HepG2 (cell line): Measurements from ENCODE around the gene SYNJ2. TPM values are rescaled to one million over a fixed set of nuclear protein-coding genes. Genes with fewer than 3 reads are reported as not detected.
A peak's percentile ranks its signal among the peaks of the same experiment; 100 is the strongest.

Source experiments
- CBX5 ChIP-seq: sonication (generic); formaldehyde crosslinking; IDR thresholded peaks from 2 replicates; pipeline ENCODE4 v1.4.0; 2020; ENCODE audit warnings: missing genetic modification reagents, borderline replicate concordance
- HMG20A ChIP-seq: IDR thresholded peaks from 2 replicates; pipeline ENCODE4 v1.6.1; 2016; ENCODE audit warnings: borderline replicate concordance
- KDM5A ChIP-seq: fragments of 200-600 bp; sonication (generic); IDR thresholded peaks from 2 replicates; pipeline ENCODE4 v1.7.0; 2018; ENCODE audit warnings: antibody characterized with exemption, mild to moderate bottlenecking, low read length, borderline replicate concordance
- KLF13 ChIP-seq: sonication (generic); formaldehyde crosslinking; IDR thresholded peaks from 2 replicates; pipeline ENCODE4 v1.4.0; 2020; ENCODE audit warnings: mild to moderate bottlenecking, missing genetic modification reagents
- MED1 ChIP-seq: sonication (generic); formaldehyde crosslinking; IDR thresholded peaks from 2 replicates; pipeline ENCODE4 v1.4.0; 2020; ENCODE audit warnings: missing genetic modification reagents
- RBAK ChIP-seq: sonication (generic); formaldehyde crosslinking; IDR thresholded peaks from 2 replicates; pipeline ENCODE4 v1.5.1; 2020; ENCODE audit warnings: mild to moderate bottlenecking, missing genetic modification reagents
- TOPORS ChIP-seq: sonication (generic); formaldehyde crosslinking; IDR thresholded peaks from 2 replicates; pipeline ENCODE4 v1.8.0; 2023; ENCODE audit warnings: mild to moderate bottlenecking, missing genetic modification reagents
- ZBTB10 ChIP-seq: sonication (generic); formaldehyde crosslinking; IDR thresholded peaks from 2 replicates; pipeline ENCODE4 v1.4.0; 2020; ENCODE audit warnings: missing genetic modification reagents, borderline replicate concordance
- polyA plus RNA-seq, 8 experiments: library from polyadenylated mRNA; depleted of rRNA in 3 of 8; stranded (reverse) in 7 of 8; unstranded in 1 of 8; fragments of >200 nt; fragmentation: Illumina TruSeq in 4 of 8; extraction: Trizol in 4 of 8; gene quantifications; 2 replicates each; pipeline versions ENCODE4 v1.2.1 to v1.2.3, GENCODE V29; 2011 to 2016; ENCODE audit warnings: low read depth in 4 of 8, missing spikeins in 1 of 8, mixed read lengths in 1 of 8; ENCODE audit not compliant: insufficient read depth in 1 of 8
- total RNA-seq, 5 experiments: library from RNA; depleted of rRNA; stranded (reverse); fragments of >200 nt; fragmentation: Illumina TruSeq; extraction: Trizol; gene quantifications; 2 replicates each; pipeline ENCODE4 v1.2.3, GENCODE V29; 2016; ENCODE audit warnings: low read depth in 1 of 5
- TF ChIP-seq, protein P1 (sequence below): sonication (generic); formaldehyde crosslinking; IDR thresholded peaks from 2 replicates; pipeline ENCODE4 v1.5.1; 2020; ENCODE audit warnings: mild to moderate bottlenecking, missing genetic modification reagents, moderate library complexity
- TF ChIP-seq, protein P2 (sequence below): sonication (generic); formaldehyde crosslinking; IDR thresholded peaks from 2 replicates; pipeline ENCODE4 v1.4.0; 2020; ENCODE audit warnings: mild to moderate bottlenecking, low read depth, missing genetic modification reagents
- TF ChIP-seq, protein P3 (sequence below): sonication (generic); formaldehyde crosslinking; IDR thresholded peaks from 2 replicates; pipeline ENCODE4 v1.9.0; 2021; ENCODE audit warnings: missing genetic modification reagents, borderline replicate concordance
- TF ChIP-seq, protein P4 (sequence below): sonication (generic); formaldehyde crosslinking; conservative IDR thresholded peaks from 2 replicates; pipeline ENCODE4 v1.4.0; 2020; ENCODE audit warnings: mild to moderate bottlenecking, missing genetic modification reagents, moderate library complexity

The SYNJ2 gene
- total and polyA plus RNA-seq, 2 of the 13 experiments (the other 11 are each of a cell fraction or from before 2014, with no cell fraction given): 39.1 to 57.6 TPM

DNA sequence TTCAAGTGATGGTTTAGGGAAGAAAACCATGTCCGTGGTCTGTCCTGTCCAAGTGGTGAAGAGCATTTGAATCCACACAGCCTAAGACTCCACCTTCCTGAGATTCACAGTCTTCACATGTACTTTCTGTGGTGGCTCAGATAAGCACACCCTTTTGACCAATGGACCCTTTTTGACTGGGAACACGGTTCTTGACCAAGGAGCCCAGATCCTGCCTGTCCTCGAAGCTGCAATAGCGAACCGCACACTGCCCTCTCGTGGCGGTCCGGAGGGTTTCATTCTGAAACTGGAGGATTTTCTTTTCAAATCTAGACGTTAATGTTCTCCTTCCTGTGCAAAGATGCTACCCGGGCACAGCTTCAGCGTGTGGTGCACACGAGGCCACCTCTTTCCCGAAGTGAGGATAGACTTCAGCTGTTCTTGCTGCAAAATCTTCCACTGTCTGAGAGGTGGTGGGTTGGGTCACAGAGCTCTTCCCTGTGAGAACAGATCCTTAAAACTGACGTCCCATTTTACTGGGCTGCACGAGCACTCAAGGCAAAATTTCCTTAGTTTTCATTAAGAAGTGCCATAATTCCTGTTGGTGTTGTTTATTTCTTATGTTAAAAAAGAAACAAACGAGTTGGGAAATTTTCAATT, 90.5 kb downstream of the SYNJ2 start (continued):
- TF ChIP-seq, protein P1, sequence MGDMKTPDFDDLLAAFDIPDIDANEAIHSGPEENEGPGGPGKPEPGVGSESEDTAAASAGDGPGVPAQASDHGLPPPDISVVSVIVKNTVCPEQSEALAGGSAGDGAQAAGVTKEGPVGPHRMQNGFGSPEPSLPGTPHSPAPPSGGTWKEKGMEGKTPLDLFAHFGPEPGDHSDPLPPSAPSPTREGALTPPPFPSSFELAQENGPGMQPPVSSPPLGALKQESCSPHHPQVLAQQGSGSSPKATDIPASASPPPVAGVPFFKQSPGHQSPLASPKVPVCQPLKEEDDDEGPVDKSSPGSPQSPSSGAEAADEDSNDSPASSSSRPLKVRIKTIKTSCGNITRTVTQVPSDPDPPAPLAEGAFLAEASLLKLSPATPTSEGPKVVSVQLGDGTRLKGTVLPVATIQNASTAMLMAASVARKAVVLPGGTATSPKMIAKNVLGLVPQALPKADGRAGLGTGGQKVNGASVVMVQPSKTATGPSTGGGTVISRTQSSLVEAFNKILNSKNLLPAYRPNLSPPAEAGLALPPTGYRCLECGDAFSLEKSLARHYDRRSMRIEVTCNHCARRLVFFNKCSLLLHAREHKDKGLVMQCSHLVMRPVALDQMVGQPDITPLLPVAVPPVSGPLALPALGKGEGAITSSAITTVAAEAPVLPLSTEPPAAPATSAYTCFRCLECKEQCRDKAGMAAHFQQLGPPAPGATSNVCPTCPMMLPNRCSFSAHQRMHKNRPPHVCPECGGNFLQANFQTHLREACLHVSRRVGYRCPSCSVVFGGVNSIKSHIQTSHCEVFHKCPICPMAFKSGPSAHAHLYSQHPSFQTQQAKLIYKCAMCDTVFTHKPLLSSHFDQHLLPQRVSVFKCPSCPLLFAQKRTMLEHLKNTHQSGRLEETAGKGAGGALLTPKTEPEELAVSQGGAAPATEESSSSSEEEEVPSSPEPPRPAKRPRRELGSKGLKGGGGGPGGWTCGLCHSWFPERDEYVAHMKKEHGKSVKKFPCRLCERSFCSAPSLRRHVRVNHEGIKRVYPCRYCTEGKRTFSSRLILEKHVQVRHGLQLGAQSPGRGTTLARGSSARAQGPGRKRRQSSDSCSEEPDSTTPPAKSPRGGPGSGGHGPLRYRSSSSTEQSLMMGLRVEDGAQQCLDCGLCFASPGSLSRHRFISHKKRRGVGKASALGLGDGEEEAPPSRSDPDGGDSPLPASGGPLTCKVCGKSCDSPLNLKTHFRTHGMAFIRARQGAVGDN (CRISPR knock-in tag): peak; percentile 22
- TF ChIP-seq, protein P2, sequence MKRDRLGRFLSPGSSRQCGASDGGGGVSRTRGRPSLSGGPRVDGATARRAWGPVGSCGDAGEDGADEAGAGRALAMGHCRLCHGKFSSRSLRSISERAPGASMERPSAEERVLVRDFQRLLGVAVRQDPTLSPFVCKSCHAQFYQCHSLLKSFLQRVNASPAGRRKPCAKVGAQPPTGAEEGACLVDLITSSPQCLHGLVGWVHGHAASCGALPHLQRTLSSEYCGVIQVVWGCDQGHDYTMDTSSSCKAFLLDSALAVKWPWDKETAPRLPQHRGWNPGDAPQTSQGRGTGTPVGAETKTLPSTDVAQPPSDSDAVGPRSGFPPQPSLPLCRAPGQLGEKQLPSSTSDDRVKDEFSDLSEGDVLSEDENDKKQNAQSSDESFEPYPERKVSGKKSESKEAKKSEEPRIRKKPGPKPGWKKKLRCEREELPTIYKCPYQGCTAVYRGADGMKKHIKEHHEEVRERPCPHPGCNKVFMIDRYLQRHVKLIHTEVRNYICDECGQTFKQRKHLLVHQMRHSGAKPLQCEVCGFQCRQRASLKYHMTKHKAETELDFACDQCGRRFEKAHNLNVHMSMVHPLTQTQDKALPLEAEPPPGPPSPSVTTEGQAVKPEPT (CRISPR knock-in tag): 0 out of 2 replicates have a peak, but pooled peaks have one; percentile 48
- TF ChIP-seq, protein P3, sequence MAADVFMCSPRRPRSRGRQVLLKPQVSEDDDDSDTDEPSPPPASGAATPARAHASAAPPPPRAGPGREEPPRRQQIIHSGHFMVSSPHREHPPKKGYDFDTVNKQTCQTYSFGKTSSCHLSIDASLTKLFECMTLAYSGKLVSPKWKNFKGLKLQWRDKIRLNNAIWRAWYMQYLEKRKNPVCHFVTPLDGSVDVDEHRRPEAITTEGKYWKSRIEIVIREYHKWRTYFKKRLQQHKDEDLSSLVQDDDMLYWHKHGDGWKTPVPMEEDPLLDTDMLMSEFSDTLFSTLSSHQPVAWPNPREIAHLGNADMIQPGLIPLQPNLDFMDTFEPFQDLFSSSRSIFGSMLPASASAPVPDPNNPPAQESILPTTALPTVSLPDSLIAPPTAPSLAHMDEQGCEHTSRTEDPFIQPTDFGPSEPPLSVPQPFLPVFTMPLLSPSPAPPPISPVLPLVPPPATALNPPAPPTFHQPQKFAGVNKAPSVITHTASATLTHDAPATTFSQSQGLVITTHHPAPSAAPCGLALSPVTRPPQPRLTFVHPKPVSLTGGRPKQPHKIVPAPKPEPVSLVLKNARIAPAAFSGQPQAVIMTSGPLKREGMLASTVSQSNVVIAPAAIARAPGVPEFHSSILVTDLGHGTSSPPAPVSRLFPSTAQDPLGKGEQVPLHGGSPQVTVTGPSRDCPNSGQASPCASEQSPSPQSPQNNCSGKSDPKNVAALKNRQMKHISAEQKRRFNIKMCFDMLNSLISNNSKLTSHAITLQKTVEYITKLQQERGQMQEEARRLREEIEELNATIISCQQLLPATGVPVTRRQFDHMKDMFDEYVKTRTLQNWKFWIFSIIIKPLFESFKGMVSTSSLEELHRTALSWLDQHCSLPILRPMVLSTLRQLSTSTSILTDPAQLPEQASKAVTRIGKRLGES (CRISPR knock-in tag): no peak
- TF ChIP-seq TOPORS (CRISPR knock-in tag) (peak; percentile 83; the same call in 1 of the 2 replicates), HMG20A (CRISPR knock-in tag) (no peak; the same call in 1 of the 2 replicates), CBX5 (0 out of 2 replicates have a peak, but pooled peaks have one; percentile 19), KLF13 (CRISPR knock-in tag) (no peak), ZBTB10 (no peak), RBAK (CRISPR knock-in tag) (no peak), KDM5A (no peak), MED1 (CRISPR knock-in tag) (no peak)
- TF ChIP-seq, protein P4, sequence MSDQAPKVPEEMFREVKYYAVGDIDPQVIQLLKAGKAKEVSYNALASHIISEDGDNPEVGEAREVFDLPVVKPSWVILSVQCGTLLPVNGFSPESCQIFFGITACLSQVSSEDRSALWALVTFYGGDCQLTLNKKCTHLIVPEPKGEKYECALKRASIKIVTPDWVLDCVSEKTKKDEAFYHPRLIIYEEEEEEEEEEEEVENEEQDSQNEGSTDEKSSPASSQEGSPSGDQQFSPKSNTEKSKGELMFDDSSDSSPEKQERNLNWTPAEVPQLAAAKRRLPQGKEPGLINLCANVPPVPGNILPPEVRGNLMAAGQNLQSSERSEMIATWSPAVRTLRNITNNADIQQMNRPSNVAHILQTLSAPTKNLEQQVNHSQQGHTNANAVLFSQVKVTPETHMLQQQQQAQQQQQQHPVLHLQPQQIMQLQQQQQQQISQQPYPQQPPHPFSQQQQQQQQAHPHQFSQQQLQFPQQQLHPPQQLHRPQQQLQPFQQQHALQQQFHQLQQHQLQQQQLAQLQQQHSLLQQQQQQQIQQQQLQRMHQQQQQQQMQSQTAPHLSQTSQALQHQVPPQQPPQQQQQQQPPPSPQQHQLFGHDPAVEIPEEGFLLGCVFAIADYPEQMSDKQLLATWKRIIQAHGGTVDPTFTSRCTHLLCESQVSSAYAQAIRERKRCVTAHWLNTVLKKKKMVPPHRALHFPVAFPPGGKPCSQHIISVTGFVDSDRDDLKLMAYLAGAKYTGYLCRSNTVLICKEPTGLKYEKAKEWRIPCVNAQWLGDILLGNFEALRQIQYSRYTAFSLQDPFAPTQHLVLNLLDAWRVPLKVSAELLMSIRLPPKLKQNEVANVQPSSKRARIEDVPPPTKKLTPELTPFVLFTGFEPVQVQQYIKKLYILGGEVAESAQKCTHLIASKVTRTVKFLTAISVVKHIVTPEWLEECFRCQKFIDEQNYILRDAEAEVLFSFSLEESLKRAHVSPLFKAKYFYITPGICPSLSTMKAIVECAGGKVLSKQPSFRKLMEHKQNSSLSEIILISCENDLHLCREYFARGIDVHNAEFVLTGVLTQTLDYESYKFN (CRISPR knock-in tag): peak; percentile 28; the same call in 1 of the 2 replicates
